ENCODE results near the gene PTPRT.

Gene PTPRT

GRCh38 chr20:43009532-43009931 lies 180.2 kb downstream of the PTPRT start:
- no peak overlapping the region for H3K4me3 ChIP-seq (ENCODE audit: low read depth, low read length)
- no peak for DNase-seq (ENCODE audit: low read depth)
- TF ChIP-seq POLR2A (IDR thresholded peaks at IDR 0.05; ENCODE audit: extremely low read depth, insufficient read length) = no peak
- no peak for TF ChIP-seq CTCF (IDR thresholded peaks at IDR 0.05; ENCODE audit: low read depth, low read length)
- TF ChIP-seq MYC (IDR thresholded peaks at IDR 0.05; ENCODE audit: low read depth, low read length) = no peak
- no peak for TF ChIP-seq MAX (IDR thresholded peaks at IDR 0.05; ENCODE audit: low read depth, low read length)

GRCh38 chr20:43007525-43007924 lies 182.2 kb downstream of the PTPRT start:
- DNase-seq (ENCODE audit: low read depth) = no peak
- TF ChIP-seq MAX (IDR thresholded peaks at IDR 0.05; ENCODE audit: low read depth, low read length) = no peak
- TF ChIP-seq CTCF (IDR thresholded peaks at IDR 0.05; ENCODE audit: low read depth, low read length) = no peak
- no peak for TF ChIP-seq MYC (IDR thresholded peaks at IDR 0.05; ENCODE audit: low read depth, low read length)
- TF ChIP-seq POLR2A (IDR thresholded peaks at IDR 0.05; ENCODE audit: extremely low read depth, insufficient read length) = no peak
- H3K4me3 ChIP-seq (ENCODE audit: low read depth, low read length) = no peak overlapping the region

- TF ChIP-seq CTCF (IDR thresholded peaks at IDR 0.05; ENCODE audit: low read depth, low read length) (no peak), MYC (IDR thresholded peaks at IDR 0.05; ENCODE audit: low read depth, low read length) (no peak), MAX (IDR thresholded peaks at IDR 0.05; ENCODE audit: low read depth, low read length) (no peak), POLR2A (IDR thresholded peaks at IDR 0.05; ENCODE audit: extremely low read depth, insufficient read length) (no peak)
- DNase-seq (ENCODE audit: low read depth) = no peak
- no peak overlapping the region for H3K4me3 ChIP-seq (ENCODE audit: low read depth, low read length)
These were observed 182.9 kb downstream of the PTPRT start for GRCh38 chr20:43006651-43007375.

GRCh38 chr20:43003318-43003944 lies 186.3 kb downstream of the PTPRT start:
- no peak overlapping the region for H3K4me3 ChIP-seq (ENCODE audit: low read depth, low read length)
- TF ChIP-seq MAX (IDR thresholded peaks at IDR 0.05; ENCODE audit: low read depth, low read length) (no peak), POLR2A (IDR thresholded peaks at IDR 0.05; ENCODE audit: extremely low read depth, insufficient read length) (no peak), CTCF (IDR thresholded peaks at IDR 0.05; ENCODE audit: low read depth, low read length) (no peak), MYC (IDR thresholded peaks at IDR 0.05; ENCODE audit: low read depth, low read length) (no peak)
- DNase-seq (ENCODE audit: low read depth) = no peak

GRCh38 chr20:42996141-42996540 lies 193.6 kb downstream of the PTPRT start:
- no peak for DNase-seq (ENCODE audit: low read depth)
- TF ChIP-seq MYC (IDR thresholded peaks at IDR 0.05; ENCODE audit: low read depth, low read length) (no peak), POLR2A (IDR thresholded peaks at IDR 0.05; ENCODE audit: extremely low read depth, insufficient read length) (no peak), MAX (IDR thresholded peaks at IDR 0.05; ENCODE audit: low read depth, low read length) (no peak), CTCF (IDR thresholded peaks at IDR 0.05; ENCODE audit: low read depth, low read length) (no peak)

More at GRCh38 chr20:42996141-42996540, 193.6 kb downstream of the PTPRT start:
- no peak overlapping the region for H3K4me3 ChIP-seq (ENCODE audit: low read depth, low read length)

Measured in NB4 (cell line).